ENCODE measurements around the gene EMC9. TPM values are rescaled to one million over a fixed set of nuclear protein-coding genes. Genes with fewer than 3 reads are reported as not detected.

Gene EMC9
- total and polyA plus RNA-seq, 10 of the 15 experiments (the other 5 are each of a cell fraction or from before 2014, with no cell fraction given), result 15.3 to 60.5 (median 30.3) TPM

GRCh38 chr14:24095271-24096068 lies 45.9 kb downstream of the EMC9 start:
- H3K79me2 ChIP-seq (ENCODE audit: control insufficient read depth, insufficient read depth, low read length), result peaks cover 24% of the 10 kb centered on the region
- ATAC-seq (peak; percentile 85), FAIRE-seq (peak; percentile 99), DNase-seq (ENCODE audit: low read depth, low spot score) (peak; percentile 92)
- H2AFZ ChIP-seq (ENCODE audit: control insufficient read depth, low read depth, low read length), result peak overlapping the region; percentile 2
- H3K4me1 ChIP-seq (ENCODE audit: control insufficient read depth, insufficient read depth, low read length), result 0 out of 2 replicates have a peak, but pooled peaks cover 3% of the 10 kb centered on the region
- peaks cover 4 to 14% of the 10 kb centered on the region in 2 experiments; a peak in 3 of 4 replicates for H3K36me3 ChIP-seq (ENCODE audit: control insufficient read depth in 2 of 2, insufficient read depth in 2 of 2, low read length in 1 of 2)
- H3K9ac ChIP-seq (ENCODE audit: control insufficient read depth, insufficient read depth, low read length), result peak overlapping the region; percentile 100
- H3K27ac ChIP-seq (ENCODE audit: control insufficient read depth, insufficient read depth), result peak overlapping the region; percentile 99
- in situ Hi-C loops (cut with MboI) (no loop called here), intact Hi-C loops (cut with micrococcal nuclease; ENCODE audit: unreplicated experiment) (loop anchor here (1.0 kb wide), 2 partner anchors 19 to 66 kb away; partner anchors contain the start of genes DCAF11, IRF9 and NRL)
- no TSS peak for BruUV-seq (replicated peaks)
- H3K27me3 ChIP-seq (replicated peaks in 1 of 2; ENCODE audit: control insufficient read depth in 2 of 2, insufficient read depth in 2 of 2, low read length in 1 of 2), result no peaks in the 10 kb centered on the region
- H3K4me3 ChIP-seq, result peak overlapping the region; percentile 98
- ChIA-PET CTCF (interaction anchor here (0.7 to 11.2 kb wide), 10 partner anchors 10 to 507 kb away, joined by 3 to 294 read pairs (median 14); partner anchors contain the start of genes DCAF11, IRF9, NRL and PSME2), RAD21 (ENCODE audit: unreplicated experiment) (interaction anchor here (1.1 to 9.1 kb wide), 13 partner anchors 12 to 212 kb away, joined by 3 to 153 read pairs (median 6); partner anchors contain the start of genes CARMIL3, CIDEB, DCAF11 and IRF9), SMC1A (ENCODE audit: uncharacterized antibody, unreplicated experiment) (interaction anchor here (0.6 to 9.2 kb wide), 10 partner anchors 11 to 147 kb away, joined by 3 to 195 read pairs (median 7); partner anchors contain the start of genes DCAF11, IPO4, IRF9 and NRL), POLR2A (interaction anchor here (0.7 to 6.8 kb wide), 16 partner anchors 9 to 147 kb away, joined by 3 to 90 read pairs (median 11); partner anchors contain the start of genes CARMIL3, DCAF11, EMC9 and IRF9)
- no peaks in the 10 kb centered on the region for H3K9me3 ChIP-seq (replicated peaks; ENCODE audit: control insufficient read depth, insufficient read depth, low read length)
- WGBS (ENCODE audit: insufficient coverage, insufficient replicate concordance, low lambda C conversion rate, missing lambda C conversion rate), result under 1% methylated on average over 12 of the region's 12 CpGs
- no peaks in the 10 kb centered on the region for H4K20me1 ChIP-seq (ENCODE audit: control insufficient read depth, insufficient read depth)
- H3K4me2 ChIP-seq (ENCODE audit: control insufficient read depth, insufficient read depth), result peak overlapping the region; percentile 64
- TF ChIP-seq JUND (IDR thresholded peaks at IDR 0.05; ENCODE audit: low read depth, low read length), result no peak
- peak; percentile 98 for TF ChIP-seq POLR2A (IDR thresholded peaks at IDR 0.05; ENCODE audit: low read depth, low read length)
- TF ChIP-seq ZNF24 (IDR thresholded peaks at IDR 0.05), result no peak
- peak; percentile 73; the same call in 1 of the 2 replicates for TF ChIP-seq PRDM15 (CRISPR knock-in tag; IDR thresholded peaks at IDR 0.05)
- TF ChIP-seq SUZ12 (IDR thresholded peaks at IDR 0.05; ENCODE audit: unreplicated experiment), result no peak
- TF ChIP-seq HDAC2 (IDR thresholded peaks at IDR 0.05), result no peak
- TF ChIP-seq CREM (IDR thresholded peaks at IDR 0.05; ENCODE audit: low read depth), result no peak
- TF ChIP-seq POLR2AphosphoS5 (IDR thresholded peaks at IDR 0.05; ENCODE audit: low read length), result peak; percentile 99
- TF ChIP-seq FOXK2 (IDR thresholded peaks at IDR 0.05), result peak; percentile 59; the same call in 1 of the 2 replicates
- peak; percentile 50 for TF ChIP-seq CREB1 (IDR thresholded peaks at IDR 0.05; ENCODE audit: low read depth)
- peak; percentile 79; the same call in 1 of the 2 replicates for TF ChIP-seq ZBED1 (IDR thresholded peaks at IDR 0.05; ENCODE audit: borderline replicate concordance)
- no peak for TF ChIP-seq ZNF207 (IDR thresholded peaks at IDR 0.05; ENCODE audit: borderline replicate concordance)
- no peak for TF ChIP-seq ZNF217 (IDR thresholded peaks at IDR 0.05)
- no peak for TF ChIP-seq GABPA (IDR thresholded peaks at IDR 0.05; ENCODE audit: low read depth)
- no peak for TF ChIP-seq RFX5 (IDR thresholded peaks at IDR 0.05; ENCODE audit: low read depth, low read length)
- peak; percentile 72; the same call in 1 of the 2 replicates for TF ChIP-seq IRF4 (IDR thresholded peaks at IDR 0.05; ENCODE audit: low read depth, low read length)
- peak; percentile 97 for TF ChIP-seq POLR2AphosphoS2 (IDR thresholded peaks at IDR 0.05; ENCODE audit: low read depth, low read length)
- no peak; the same call in 1 of the 2 replicates for TF ChIP-seq JUNB (IDR thresholded peaks at IDR 0.05)
- TF ChIP-seq RAD51 (IDR thresholded peaks at IDR 0.05), result peak; percentile 99
- no peak for TF ChIP-seq SIX5 (IDR thresholded peaks at IDR 0.05; ENCODE audit: low read depth, low read length, severe bottlenecking)
- peak; percentile 69; the same call in 1 of the 2 replicates for TF ChIP-seq CBFB (IDR thresholded peaks at IDR 0.05; ENCODE audit: low read depth)
